Measurements from ENCODE around the gene HLA-A. TPM values are rescaled to one million over a fixed set of nuclear protein-coding genes. Genes with fewer than 3 reads are reported as not detected.
A peak's percentile ranks its signal among the peaks of the same experiment; 100 is the strongest.

HLA-A gene
- total and polyA plus RNA-seq, 2 of the 13 experiments (the other 11 are each of a cell fraction or from before 2014, with no cell fraction given): 345 to 527 TPM

DNA sequence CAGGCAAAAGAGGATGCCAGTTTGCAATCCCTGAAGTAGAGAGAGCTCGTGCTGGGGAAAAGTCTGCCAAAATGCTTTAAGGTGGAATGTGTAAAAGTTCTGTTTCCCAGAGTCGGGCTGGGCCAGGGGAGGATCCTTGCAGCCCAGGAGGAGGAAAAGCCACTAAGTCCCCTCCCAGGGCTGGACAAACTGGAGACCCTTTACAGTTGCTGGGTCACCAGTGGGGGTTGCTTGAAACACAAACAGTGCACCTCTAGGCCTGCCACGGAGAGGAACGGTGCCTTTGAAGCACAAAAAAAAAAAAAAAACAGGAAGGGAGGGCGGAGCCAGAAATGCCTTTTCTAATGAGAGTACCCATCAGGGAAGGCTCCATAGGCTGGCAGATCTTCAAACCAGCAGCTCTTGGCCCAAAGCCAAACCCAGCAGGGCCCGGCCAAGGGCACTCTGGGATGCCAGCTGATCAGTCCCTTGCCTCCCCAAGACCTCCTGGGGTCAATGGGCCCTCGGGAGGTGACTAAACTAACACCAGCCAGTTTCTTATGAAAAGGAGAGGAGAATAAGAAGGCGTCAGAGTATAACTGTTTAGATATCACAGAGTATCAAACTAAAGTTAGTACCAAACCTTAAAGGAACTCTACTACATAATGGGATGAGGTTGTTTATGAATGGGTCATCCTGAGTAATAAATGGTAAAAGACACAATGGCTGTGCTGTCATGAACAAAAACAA lies 23.7 kb downstream of the HLA-A start (continued):
- TF ChIP-seq, protein P1, sequence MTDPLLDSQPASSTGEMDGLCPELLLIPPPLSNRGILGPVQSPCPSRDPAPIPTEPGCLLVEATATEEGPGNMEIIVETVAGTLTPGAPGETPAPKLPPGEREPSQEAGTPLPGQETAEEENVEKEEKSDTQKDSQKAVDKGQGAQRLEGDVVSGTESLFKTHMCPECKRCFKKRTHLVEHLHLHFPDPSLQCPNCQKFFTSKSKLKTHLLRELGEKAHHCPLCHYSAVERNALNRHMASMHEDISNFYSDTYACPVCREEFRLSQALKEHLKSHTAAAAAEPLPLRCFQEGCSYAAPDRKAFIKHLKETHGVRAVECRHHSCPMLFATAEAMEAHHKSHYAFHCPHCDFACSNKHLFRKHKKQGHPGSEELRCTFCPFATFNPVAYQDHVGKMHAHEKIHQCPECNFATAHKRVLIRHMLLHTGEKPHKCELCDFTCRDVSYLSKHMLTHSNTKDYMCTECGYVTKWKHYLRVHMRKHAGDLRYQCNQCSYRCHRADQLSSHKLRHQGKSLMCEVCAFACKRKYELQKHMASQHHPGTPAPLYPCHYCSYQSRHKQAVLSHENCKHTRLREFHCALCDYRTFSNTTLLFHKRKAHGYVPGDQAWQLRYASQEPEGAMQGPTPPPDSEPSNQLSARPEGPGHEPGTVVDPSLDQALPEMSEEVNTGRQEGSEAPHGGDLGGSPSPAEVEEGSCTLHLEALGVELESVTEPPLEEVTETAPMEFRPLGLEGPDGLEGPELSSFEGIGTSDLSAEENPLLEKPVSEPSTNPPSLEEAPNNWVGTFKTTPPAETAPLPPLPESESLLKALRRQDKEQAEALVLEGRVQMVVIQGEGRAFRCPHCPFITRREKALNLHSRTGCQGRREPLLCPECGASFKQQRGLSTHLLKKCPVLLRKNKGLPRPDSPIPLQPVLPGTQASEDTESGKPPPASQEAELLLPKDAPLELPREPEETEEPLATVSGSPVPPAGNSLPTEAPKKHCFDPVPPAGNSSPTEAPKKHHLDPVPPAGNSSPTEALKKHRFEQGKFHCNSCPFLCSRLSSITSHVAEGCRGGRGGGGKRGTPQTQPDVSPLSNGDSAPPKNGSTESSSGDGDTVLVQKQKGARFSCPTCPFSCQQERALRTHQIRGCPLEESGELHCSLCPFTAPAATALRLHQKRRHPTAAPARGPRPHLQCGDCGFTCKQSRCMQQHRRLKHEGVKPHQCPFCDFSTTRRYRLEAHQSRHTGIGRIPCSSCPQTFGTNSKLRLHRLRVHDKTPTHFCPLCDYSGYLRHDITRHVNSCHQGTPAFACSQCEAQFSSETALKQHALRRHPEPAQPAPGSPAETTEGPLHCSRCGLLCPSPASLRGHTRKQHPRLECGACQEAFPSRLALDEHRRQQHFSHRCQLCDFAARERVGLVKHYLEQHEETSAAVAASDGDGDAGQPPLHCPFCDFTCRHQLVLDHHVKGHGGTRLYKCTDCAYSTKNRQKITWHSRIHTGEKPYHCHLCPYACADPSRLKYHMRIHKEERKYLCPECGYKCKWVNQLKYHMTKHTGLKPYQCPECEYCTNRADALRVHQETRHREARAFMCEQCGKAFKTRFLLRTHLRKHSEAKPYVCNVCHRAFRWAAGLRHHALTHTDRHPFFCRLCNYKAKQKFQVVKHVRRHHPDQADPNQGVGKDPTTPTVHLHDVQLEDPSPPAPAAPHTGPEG (CRISPR knock-in tag; IDR thresholded peaks at IDR 0.05): no peak
- TF ChIP-seq POLR2AphosphoS5 (IDR thresholded peaks at IDR 0.05; ENCODE audit: low read depth, low read length): peak; percentile 47; the same call in 1 of the 2 replicates
- TF ChIP-seq HDAC6 (IDR thresholded peaks at IDR 0.05; ENCODE audit: low read depth, low read length): no peak
- TF ChIP-seq, protein P2, sequence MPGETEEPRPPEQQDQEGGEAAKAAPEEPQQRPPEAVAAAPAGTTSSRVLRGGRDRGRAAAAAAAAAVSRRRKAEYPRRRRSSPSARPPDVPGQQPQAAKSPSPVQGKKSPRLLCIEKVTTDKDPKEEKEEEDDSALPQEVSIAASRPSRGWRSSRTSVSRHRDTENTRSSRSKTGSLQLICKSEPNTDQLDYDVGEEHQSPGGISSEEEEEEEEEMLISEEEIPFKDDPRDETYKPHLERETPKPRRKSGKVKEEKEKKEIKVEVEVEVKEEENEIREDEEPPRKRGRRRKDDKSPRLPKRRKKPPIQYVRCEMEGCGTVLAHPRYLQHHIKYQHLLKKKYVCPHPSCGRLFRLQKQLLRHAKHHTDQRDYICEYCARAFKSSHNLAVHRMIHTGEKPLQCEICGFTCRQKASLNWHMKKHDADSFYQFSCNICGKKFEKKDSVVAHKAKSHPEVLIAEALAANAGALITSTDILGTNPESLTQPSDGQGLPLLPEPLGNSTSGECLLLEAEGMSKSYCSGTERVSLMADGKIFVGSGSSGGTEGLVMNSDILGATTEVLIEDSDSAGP (CRISPR knock-in tag; IDR thresholded peaks at IDR 0.05; ENCODE audit: borderline replicate concordance): no peak
- no peak for TF ChIP-seq LCORL (IDR thresholded peaks at IDR 0.05)
- TF ChIP-seq LCORL (CRISPR knock-in tag; IDR thresholded peaks at IDR 0.05): peak; percentile 76
- TF ChIP-seq SYNCRIP (IDR thresholded peaks at IDR 0.05; ENCODE audit: insufficient read depth, low read depth, low read length): no peak
- peak; percentile 84 for TF ChIP-seq MED1 (CRISPR knock-in tag; IDR thresholded peaks at IDR 0.05)
- no peak for TF ChIP-seq ZNF317 (CRISPR knock-in tag; IDR thresholded peaks at IDR 0.05)
- TF ChIP-seq, protein P3, sequence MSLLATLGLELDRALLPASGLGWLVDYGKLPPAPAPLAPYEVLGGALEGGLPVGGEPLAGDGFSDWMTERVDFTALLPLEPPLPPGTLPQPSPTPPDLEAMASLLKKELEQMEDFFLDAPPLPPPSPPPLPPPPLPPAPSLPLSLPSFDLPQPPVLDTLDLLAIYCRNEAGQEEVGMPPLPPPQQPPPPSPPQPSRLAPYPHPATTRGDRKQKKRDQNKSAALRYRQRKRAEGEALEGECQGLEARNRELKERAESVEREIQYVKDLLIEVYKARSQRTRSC (CRISPR knock-in tag; IDR thresholded peaks at IDR 0.05; ENCODE audit: low read depth): no peak
- TF ChIP-seq ASH2L (IDR thresholded peaks at IDR 0.05; ENCODE audit: insufficient read length, low read depth, low read length): no peak
- no peak; the same call in 1 of the 2 replicates for TF ChIP-seq MIER3 (CRISPR knock-in tag; IDR thresholded peaks at IDR 0.05; ENCODE audit: borderline replicate concordance)
- TF ChIP-seq KAT8 (CRISPR knock-in tag; IDR thresholded peaks at IDR 0.05): peak; percentile 72; the same call in 1 of the 2 replicates
- no peak for TF ChIP-seq PRMT3 (CRISPR knock-in tag; IDR thresholded peaks at IDR 0.05; ENCODE audit: borderline replicate concordance, low read depth)
- TF ChIP-seq BRCA1 (CRISPR knock-in tag; IDR thresholded peaks at IDR 0.05): no peak
- TF ChIP-seq, protein P4, sequence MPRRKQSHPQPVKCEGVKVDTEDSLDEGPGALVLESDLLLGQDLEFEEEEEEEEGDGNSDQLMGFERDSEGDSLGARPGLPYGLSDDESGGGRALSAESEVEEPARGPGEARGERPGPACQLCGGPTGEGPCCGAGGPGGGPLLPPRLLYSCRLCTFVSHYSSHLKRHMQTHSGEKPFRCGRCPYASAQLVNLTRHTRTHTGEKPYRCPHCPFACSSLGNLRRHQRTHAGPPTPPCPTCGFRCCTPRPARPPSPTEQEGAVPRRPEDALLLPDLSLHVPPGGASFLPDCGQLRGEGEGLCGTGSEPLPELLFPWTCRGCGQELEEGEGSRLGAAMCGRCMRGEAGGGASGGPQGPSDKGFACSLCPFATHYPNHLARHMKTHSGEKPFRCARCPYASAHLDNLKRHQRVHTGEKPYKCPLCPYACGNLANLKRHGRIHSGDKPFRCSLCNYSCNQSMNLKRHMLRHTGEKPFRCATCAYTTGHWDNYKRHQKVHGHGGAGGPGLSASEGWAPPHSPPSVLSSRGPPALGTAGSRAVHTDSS (CRISPR knock-in tag; conservative IDR thresholded peaks at IDR 0.05): no peak
- no peak for TF ChIP-seq ZNF138 (CRISPR knock-in tag; IDR thresholded peaks at IDR 0.05; ENCODE audit: low read depth)
- TF ChIP-seq SRSF1 (optimal IDR thresholded peaks at IDR 0.05; ENCODE audit: low read depth, low read length): no peak
- no peak for TF ChIP-seq U2AF2 (IDR thresholded peaks at IDR 0.05; ENCODE audit: low read depth, low read length)
- TF ChIP-seq PHF8 (CRISPR knock-in tag; IDR thresholded peaks at IDR 0.05): 0 out of 2 replicates have a peak, but pooled peaks have one; percentile 20
- no peak for TF ChIP-seq ZNF205 (CRISPR knock-in tag; IDR thresholded peaks at IDR 0.05)

Measured in HepG2 (cell line).